IgD-negative memory B cell (primary cell): ENCODE results near the gene SEMA6A. TPM values are rescaled to one million over a fixed set of nuclear protein-coding genes. Genes with fewer than 3 reads are reported as not detected.

Source experiments
- H3K27ac Mint-ChIP-seq, 3 donors: one replicate each; pipeline ENCODE4 v1.8.0; 2020 to 2022; ENCODE audit warnings: mild to moderate bottlenecking in 3 of 3, mixed read lengths in 3 of 3, moderate library complexity in 1 of 3
- H3K27me3 Mint-ChIP-seq: one replicate; pipeline ENCODE4 v1.8.0; 2021; ENCODE audit warnings: mixed read lengths
- H3K36me3 Mint-ChIP-seq: one replicate; pipeline ENCODE4 v1.8.0; 2020; ENCODE audit warnings: mild to moderate bottlenecking, mixed read lengths
- H3K4me1 Mint-ChIP-seq, 3 donors: one replicate each; pipeline ENCODE4 v1.8.0; 2020 to 2022; ENCODE audit warnings: mixed read lengths in 3 of 3, mild to moderate bottlenecking in 1 of 3
- H3K4me3 Mint-ChIP-seq, 4 donors: one replicate each; pipeline ENCODE4 v1.8.0; 2020 to 2022; ENCODE audit warnings: mild to moderate bottlenecking in 4 of 4, mixed read lengths in 4 of 4, moderate library complexity in 3 of 4
- H3K9me3 Mint-ChIP-seq, 3 donors: one replicate each; pipeline ENCODE4 v1.8.0; 2020 to 2021; ENCODE audit warnings: mixed read lengths in 3 of 3, mild to moderate bottlenecking in 1 of 3
- polyA plus RNA-seq: library from polyadenylated mRNA; unstranded; fragments of 300-500 nt; fragmentation: Illumina TruSeq; gene quantifications from one replicate; pipeline ENCODE4 v1.2.3, GENCODE V29; 2021

Gene SEMA6A
- polyA plus RNA-seq, 1 donor from 2014 or later, result 1.2 TPM

DNA sequence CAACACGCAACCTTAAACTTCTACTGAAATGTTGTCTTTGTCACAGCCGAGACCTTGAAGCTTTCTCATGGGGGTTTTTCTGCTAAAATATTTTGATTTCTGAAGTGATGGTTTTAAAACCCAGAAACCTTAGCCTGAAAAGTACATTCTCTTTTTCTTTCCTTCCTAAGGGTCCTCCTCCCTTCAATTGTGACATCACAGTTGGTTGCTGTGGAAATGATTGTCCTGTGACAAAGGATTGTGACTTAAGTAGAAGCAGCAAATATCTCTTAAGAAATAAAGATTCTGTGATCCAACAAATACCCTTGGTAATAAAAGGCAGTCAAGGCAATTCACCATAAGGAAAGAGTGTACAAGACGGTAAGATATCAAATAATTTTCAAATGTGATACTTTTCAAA, 125.2 kb downstream of the SEMA6A start:
- H3K27ac Mint-ChIP-seq, result no peak overlapping the region
- H3K27me3 Mint-ChIP-seq, result no peaks in the 10 kb centered on the region
- peaks cover 8 to 17% (median 16%) of the 10 kb centered on the region in 3 donors for H3K4me1 Mint-ChIP-seq
- H3K9me3 Mint-ChIP-seq, result peaks cover 0 to 2% (median 0%) of the 10 kb centered on the region in 3 donors
- H3K4me3 Mint-ChIP-seq, result no peak overlapping the region
- H3K36me3 Mint-ChIP-seq, result peaks cover 14% of the 10 kb centered on the region

DNA sequence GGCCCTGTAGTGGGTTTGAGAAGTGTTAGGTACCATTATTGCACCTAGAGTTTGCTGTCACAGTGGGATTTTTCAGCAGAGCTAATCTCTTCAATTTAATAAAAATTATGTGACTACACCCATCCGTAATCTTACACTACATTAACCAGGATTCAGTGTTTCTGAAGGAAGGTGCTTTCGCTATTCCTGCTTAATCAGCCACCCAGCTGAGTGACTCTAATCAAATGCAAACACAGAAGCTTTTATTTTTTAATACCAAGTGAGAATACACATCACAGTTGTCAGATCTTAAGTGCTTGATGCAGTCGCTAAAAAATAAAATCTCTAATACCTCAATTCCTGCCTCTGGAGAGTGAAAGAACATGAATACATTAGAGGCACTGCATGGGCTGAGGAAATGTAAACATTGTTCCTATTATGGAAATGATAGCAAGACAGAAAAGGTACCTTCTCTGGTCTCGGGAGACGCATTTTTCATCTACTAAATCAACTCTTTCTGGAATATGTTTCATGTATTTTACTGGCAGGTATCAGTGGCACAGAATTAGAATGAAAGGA, 125.7 kb downstream of the SEMA6A start:
- Mint-ChIP-seq H3K9me3 (peaks cover 0 to 2% (median 0%) of the 10 kb centered on the region in 3 donors), H3K4me1 (peaks cover 5 to 12% (median 11%) of the 10 kb centered on the region in 3 donors)

DNA sequence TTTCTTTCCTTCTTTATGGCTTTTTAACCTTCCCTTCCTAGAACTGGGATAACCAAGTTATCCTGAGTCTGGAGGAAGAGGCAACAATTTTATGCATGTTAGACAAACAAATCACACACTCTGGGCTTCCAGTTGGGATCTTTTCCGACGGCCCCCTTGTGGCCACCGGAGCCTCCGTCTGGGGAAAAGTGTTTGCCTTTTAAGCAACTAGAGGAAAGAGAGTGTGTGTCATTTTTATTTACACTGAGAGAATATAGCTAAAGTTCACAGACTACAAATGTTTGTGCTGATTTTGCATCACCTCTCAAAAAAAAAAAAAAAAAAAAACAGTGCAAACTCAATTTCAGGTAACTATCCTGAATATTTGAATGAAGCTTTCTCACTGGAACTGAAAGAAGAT, 126.2 kb downstream of the SEMA6A start:
- Mint-ChIP-seq H3K4me1 (peaks cover 2 to 8% (median 6%) of the 10 kb centered on the region in 3 donors), H3K27ac (no peak overlapping the region), H3K27me3 (no peaks in the 10 kb centered on the region), H3K36me3 (peaks cover 12% of the 10 kb centered on the region), H3K4me3 (no peak overlapping the region), H3K9me3 (peaks cover 0 to 2% (median 0%) of the 10 kb centered on the region in 3 donors)

More for the DNA sequence above, 125.7 kb downstream of the SEMA6A start:
- Mint-ChIP-seq H3K36me3 (peaks cover 13% of the 10 kb centered on the region), H3K27ac (no peak overlapping the region), H3K27me3 (no peaks in the 10 kb centered on the region), H3K4me3 (no peak overlapping the region)

DNA sequence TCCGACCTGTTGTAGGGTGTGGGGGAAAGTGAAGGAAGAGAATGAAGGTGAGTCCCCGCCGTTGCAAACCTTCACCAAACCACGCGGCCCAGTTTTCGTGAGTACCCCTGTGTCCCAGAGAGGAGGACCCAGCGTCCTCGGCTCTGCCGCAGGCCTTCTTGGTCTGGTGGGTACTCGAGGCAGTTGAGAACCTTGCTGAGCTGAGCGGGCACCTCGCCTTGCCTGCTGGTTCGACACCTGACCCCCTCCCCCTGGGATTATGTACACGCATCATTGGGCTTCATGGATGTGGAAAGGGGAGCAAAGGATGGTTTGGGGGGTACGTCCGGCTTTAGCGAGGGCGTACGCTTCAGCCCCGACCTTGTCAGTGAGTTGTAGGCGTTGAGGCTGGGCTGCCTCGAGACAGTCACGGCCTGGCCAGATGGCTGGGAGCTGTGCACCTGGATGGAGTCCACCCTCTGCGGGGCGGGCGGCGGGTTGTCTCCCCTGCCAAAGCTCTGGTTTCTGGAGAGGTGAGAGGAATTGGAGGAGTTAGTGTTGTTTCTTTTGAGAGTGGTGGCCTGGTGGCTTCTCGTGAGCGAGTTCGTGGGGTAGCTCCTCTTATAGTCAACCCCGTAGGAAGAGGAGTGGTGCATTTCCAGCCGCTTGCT, 128.1 kb downstream of the SEMA6A start:
- Mint-ChIP-seq H3K4me1 (no peaks in the 10 kb centered on the region), H3K27me3 (no peaks in the 10 kb centered on the region), H3K36me3 (peaks cover 16% of the 10 kb centered on the region), H3K27ac (no peak overlapping the region), H3K4me3 (no peak overlapping the region), H3K9me3 (peaks cover 0 to 2% (median 0%) of the 10 kb centered on the region in 3 donors)

DNA sequence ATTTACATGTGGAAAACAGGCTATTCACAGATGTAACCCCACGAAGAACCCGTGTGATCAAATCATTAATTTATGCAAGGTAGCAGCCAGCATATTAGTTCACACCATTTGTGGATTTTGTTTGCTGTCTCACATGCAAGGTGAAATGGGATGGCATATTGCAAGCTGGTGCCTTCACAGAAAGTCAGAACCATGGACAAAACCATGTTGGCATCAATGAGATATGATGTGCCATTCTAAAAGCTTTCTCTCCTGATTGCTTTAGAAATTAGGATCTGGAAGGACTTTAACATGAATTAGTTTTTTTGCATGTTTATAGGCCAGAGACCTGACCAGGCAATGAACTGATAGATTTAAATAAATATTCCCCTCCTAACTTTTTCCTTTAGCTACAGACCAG, 129.3 kb downstream of the SEMA6A start:
- peaks cover 14% of the 10 kb centered on the region for H3K36me3 Mint-ChIP-seq
- no peaks in the 10 kb centered on the region for H3K4me1 Mint-ChIP-seq
- H3K27me3 Mint-ChIP-seq, result no peaks in the 10 kb centered on the region
- no peak overlapping the region for H3K27ac Mint-ChIP-seq
- no peak overlapping the region for H3K4me3 Mint-ChIP-seq
- H3K9me3 Mint-ChIP-seq, result peaks cover 0 to 2% (median 0%) of the 10 kb centered on the region in 3 donors

DNA sequence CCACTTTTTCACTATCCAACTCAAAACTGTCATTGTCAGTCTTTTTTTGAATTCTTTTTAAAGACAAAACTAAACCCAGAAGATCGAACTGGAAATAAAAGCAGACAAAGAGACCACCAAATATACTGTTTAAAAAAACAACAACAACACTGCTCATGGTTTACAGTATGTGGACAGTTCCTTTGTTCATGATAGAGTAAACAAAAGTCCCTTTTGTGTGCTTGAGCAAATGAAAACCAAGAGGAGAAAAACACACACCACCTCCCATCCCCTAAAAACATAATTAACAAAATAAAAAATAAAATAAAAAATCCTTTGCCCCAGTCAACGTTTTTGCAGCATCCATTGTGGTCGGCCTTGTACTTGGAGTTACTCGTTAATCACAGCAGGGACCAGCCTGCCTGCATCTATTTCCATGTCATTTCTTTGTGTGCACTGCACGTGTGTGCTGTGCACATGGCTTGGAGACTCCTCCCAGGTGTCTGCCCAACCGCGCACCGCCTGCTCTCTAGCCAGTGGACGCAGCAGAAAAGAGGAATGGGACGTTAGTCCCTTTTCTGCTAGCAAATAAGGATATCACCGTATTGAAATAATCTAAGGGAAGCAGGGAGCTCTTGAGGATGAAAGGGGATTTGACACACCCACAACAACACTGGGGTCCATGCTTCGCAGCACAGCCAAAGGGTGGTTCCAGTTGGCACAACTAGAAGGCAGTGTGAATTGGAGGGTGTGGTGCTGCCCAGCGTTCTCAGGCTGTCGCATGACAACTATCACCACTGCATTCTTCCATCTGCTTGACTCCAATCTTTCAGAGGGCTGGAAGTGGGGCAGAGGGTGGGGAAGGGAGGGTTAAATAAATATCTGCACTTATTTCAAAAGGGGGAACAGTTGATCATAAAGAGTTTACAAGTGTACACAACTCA, 130.0 kb downstream of the SEMA6A start:
- Mint-ChIP-seq H3K27ac (no peak overlapping the region), H3K36me3 (peaks cover 14% of the 10 kb centered on the region), H3K4me1 (no peaks in the 10 kb centered on the region), H3K27me3 (no peaks in the 10 kb centered on the region), H3K4me3 (no peak overlapping the region), H3K9me3 (peaks cover 0 to 2% (median 0%) of the 10 kb centered on the region in 3 donors)

DNA sequence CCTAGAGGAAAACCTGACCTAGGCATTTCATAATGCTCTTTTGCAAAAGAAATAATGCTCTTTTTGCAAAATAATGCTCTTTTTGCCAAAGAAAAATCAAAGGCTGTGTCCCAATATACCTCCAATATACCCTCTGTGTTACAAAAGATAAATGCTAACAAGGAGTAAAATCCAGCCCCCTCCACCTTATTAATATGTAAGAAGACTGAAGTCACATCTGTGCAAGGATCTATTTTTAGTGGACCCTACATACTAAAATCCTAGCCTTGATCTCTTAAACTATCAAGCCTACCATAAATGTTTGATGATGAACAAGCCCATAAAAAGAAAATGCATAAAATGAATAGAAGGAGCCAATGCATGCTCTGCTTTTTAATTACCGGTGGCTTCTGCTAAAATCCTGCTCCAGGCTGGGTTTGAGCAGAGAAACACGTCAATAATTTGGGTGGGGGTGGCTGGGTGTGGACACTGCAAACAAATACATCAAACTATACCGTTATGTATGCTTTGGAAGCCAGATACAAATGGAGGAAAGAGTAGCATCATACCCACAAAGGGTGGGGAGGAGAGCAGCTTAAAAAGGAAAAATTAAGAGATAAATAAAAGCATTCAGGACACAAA, 131.6 kb downstream of the SEMA6A start:
- H3K27ac Mint-ChIP-seq, result no peak overlapping the region

DNA sequence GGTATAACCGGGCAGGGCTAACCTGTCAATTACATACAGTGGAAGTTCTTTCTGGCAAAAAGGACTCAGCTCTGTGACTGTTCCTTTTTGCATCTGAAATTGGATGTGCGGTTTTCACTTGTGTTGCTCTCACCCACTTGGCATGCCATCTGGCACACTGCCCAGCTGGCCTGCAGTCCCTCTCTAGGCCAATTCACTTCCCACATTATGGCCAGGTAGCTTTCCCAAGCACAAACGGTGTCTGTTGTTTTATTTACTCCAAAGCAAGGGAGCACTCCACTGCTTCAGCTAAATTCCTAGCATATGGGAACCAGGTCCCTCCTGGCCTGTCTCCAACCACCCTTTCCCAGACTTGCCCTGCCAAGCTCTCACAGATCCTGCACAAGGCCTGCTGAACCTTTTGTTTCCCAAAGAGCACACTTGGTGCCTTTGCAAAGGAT, 132.5 kb downstream of the SEMA6A start:
- peaks cover 16% of the 10 kb centered on the region for H3K36me3 Mint-ChIP-seq
- H3K4me3 Mint-ChIP-seq, result no peak overlapping the region
- no peak overlapping the region for H3K27ac Mint-ChIP-seq

More for the DNA sequence above, 131.6 kb downstream of the SEMA6A start:
- H3K4me3 Mint-ChIP-seq, result no peak overlapping the region
- H3K4me1 Mint-ChIP-seq, result no peaks in the 10 kb centered on the region
- peaks cover 0 to 2% (median 0%) of the 10 kb centered on the region in 3 donors for H3K9me3 Mint-ChIP-seq
- H3K36me3 Mint-ChIP-seq, result peaks cover 11% of the 10 kb centered on the region
- no peaks in the 10 kb centered on the region for H3K27me3 Mint-ChIP-seq

DNA sequence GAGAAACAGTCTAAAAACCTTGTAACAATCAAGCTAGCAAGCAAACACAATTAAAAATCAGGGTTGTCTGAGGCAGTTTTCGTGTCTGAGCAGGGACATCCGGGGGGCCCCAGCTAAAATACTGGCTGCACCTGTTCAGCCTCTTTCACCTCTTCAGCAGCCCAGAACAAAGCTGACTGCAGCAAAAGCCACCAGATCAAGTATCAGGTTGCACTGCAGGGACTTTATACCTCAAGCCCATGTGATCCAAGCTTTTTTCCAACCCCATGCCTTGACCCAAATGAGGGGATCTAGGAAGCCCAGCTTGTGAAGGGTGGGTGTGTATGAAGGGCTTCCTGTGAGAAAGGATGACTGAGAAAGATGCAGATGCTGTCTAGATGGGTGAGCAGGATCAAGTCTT, 133.4 kb downstream of the SEMA6A start:
- Mint-ChIP-seq H3K36me3 (peaks cover 22% of the 10 kb centered on the region), H3K4me3 (no peak overlapping the region), H3K4me1 (no peaks in the 10 kb centered on the region), H3K9me3 (peaks cover 0 to 2% (median 0%) of the 10 kb centered on the region in 3 donors), H3K27me3 (no peaks in the 10 kb centered on the region), H3K27ac (no peak overlapping the region)

More for the DNA sequence above, 132.5 kb downstream of the SEMA6A start:
- H3K27me3 Mint-ChIP-seq, result no peaks in the 10 kb centered on the region
- no peaks in the 10 kb centered on the region for H3K4me1 Mint-ChIP-seq
- peaks cover 0 to 2% (median 0%) of the 10 kb centered on the region in 3 donors for H3K9me3 Mint-ChIP-seq

DNA sequence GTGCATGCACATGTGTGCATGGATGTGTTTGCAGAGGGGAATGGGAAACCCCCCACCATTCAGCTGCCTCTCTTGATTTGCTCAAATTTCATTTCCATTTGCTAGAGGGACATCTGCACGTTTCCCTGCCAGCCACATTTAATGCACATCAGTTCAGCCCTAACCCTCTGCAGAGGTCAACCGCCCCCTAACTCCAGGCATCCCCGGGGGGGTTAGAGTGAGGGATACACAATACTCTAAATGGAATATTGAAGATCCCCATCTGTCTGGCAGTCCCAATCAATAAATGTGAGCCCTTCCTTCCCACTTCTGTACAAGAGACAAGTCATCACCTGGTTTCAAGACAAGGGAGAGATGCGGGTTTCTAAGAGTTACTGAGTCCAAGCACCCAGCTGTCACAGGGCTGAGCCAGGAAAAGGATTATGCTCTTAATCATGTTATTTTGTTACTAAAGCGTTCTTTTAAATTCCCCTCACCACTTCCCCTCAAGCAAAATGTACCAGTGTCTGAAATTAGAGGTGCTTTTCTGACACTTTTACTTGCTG, 134.1 kb downstream of the SEMA6A start:
- no peaks in the 10 kb centered on the region for H3K27me3 Mint-ChIP-seq
- H3K4me1 Mint-ChIP-seq, result no peaks in the 10 kb centered on the region
- H3K9me3 Mint-ChIP-seq, result no peaks in the 10 kb centered on the region
- no peak overlapping the region for H3K4me3 Mint-ChIP-seq
- peaks cover 25% of the 10 kb centered on the region for H3K36me3 Mint-ChIP-seq
- no peak overlapping the region for H3K27ac Mint-ChIP-seq

DNA sequence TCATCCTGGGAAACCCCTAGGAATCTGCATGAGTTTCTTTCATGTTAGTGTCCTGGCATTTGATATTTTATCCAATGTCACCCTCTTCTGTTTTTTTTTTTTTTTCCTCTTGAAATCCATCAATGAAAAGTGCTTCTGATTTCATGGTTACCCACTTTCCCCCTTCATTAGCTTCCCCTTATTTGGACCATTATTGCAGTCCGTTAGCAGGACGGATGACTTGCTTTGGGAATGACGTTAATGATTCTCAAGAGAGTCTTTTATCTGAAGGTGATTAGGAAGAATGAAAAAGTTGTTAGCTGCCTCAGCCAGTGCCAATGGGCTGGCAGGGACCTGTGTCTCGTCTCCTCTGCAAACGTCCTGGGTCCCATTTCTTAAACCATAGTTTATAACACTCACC, 134.7 kb downstream of the SEMA6A start:
- Mint-ChIP-seq H3K27me3 (no peaks in the 10 kb centered on the region), H3K4me1 (no peaks in the 10 kb centered on the region), H3K4me3 (no peak overlapping the region), H3K27ac (no peak overlapping the region), H3K36me3 (peaks cover 23% of the 10 kb centered on the region), H3K9me3 (no peaks in the 10 kb centered on the region)

DNA sequence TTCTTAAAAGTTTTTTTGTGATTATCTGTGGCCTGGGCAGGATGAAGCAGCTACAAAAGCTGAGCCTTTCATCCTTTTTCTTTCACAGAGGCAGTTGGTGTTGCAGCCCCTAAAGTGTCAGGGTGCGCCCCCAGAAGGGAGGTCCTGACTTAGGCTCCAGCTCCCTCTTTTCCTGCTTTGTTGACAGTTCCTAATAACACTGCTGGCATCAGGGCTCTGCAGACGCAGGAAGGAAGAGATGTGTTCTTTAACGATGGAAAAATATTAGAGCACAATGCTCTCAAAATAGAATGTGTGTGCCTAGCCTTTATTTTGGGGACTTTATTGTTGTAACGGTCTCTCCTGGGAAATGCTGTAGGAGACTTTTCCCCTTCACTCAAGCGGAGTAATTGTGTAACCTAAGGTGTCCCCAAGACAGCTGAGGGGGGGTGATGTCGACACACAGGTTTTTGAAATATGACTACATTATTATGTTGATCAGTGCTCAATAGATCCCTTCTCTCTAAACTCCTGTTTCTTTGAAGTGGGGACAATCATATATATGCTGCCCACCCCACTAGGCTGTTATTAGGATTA, 135.6 kb downstream of the SEMA6A start:
- H3K9me3 Mint-ChIP-seq, result no peaks in the 10 kb centered on the region
- no peak overlapping the region for H3K27ac Mint-ChIP-seq
- no peak overlapping the region for H3K4me3 Mint-ChIP-seq
- no peaks in the 10 kb centered on the region for H3K27me3 Mint-ChIP-seq
- peaks cover 25% of the 10 kb centered on the region for H3K36me3 Mint-ChIP-seq
- no peaks in the 10 kb centered on the region for H3K4me1 Mint-ChIP-seq

DNA sequence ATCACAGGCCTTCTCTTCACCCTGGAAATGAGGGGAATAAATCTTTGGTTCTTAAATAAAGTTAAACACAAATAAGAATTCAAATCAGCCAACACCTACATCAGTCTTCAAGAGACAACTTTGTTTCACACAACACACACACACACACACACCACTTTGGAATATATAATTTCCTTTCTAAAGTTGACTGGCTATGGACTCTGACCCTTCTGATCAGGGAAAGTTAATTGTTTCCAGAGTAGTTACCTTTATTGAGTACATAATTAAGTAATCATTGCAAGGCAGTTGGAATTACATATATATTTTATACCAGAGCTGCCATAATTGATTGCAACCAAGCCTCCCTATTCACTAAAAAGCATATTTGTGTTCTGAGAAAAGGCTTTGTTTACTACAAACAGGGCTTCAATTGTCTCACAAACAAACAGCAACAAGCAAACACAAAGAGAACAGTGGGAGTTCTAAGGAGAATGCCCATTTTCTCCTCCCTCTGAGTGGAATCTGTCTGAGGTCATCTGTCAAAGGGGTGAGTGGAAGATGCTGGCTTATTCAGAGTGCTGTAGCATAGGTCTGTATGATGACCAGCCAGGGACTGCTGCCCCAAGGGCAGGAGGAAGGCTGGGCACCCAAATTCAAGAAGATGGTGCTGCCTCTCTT, 136.6 kb downstream of the SEMA6A start:
- Mint-ChIP-seq H3K36me3 (peaks cover 25% of the 10 kb centered on the region), H3K4me1 (no peaks in the 10 kb centered on the region), H3K27ac (no peak overlapping the region), H3K4me3 (no peak overlapping the region), H3K27me3 (no peaks in the 10 kb centered on the region), H3K9me3 (no peaks in the 10 kb centered on the region)

DNA sequence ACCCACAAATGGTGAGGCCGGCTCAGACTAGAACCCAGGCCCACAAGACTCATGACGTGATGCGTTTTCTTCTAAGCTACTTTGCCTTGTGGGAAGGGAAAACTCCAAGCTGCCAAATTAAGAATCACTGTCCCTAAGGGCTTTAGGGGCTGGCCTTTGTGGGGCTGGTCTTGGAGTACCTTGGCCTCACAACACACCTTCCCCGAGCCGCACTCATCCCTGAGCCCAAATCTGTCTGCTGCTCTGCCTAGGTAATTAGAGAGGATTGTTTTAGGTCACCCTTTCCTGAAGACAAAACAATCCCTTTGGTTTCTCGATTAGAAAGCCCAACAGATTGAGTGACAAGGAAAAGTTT, 137.3 kb downstream of the SEMA6A start:
- Mint-ChIP-seq H3K27me3 (no peaks in the 10 kb centered on the region), H3K27ac (no peak overlapping the region), H3K4me1 (no peaks in the 10 kb centered on the region), H3K36me3 (peaks cover 24% of the 10 kb centered on the region), H3K9me3 (no peaks in the 10 kb centered on the region), H3K4me3 (no peak overlapping the region)
